SK-N-SH treated with all-trans-retinoic acid at 6 μM for 48 hours (cell line): Measurements from ENCODE around the gene DYRK3.

ENCODE experiments used
- BACH2 ChIP-seq: fragments of 250-450 bp; sonication (Bioruptor Pico); IDR thresholded peaks from 2 replicates; pipeline ENCODE4 v1.9.0; 2021; ENCODE audit warnings: mild to moderate bottlenecking, borderline replicate concordance
- CSRNP3 ChIP-seq: fragments of 250-450 bp; sonication (Bioruptor Pico); IDR thresholded peaks from 2 replicates; pipeline ENCODE4 v1.5.1; 2021; ENCODE audit warnings: mild to moderate bottlenecking, moderate library complexity
- GLIS3 ChIP-seq: fragments of 250-450 bp; sonication (Bioruptor Pico); IDR thresholded peaks from 2 replicates; pipeline ENCODE4 v1.5.0; 2020; ENCODE audit warnings: mild to moderate bottlenecking, moderate library complexity
- OSR1 ChIP-seq: fragments of 250-450 bp; sonication (Bioruptor Pico); IDR thresholded peaks from 2 replicates; pipeline ENCODE4 v1.8.0; 2022; ENCODE audit warnings: moderate library complexity, mild to moderate bottlenecking, inconsistent platforms
- PATZ1 ChIP-seq: fragments of 250-450 bp; sonication (Bioruptor Pico); IDR thresholded peaks from 2 replicates; pipeline ENCODE4 v1.8.0; 2020; ENCODE audit warnings: mild to moderate bottlenecking, moderate library complexity, borderline replicate concordance
- ZC3H10 ChIP-seq: fragments of 250-450 bp; sonication (Bioruptor Pico); IDR thresholded peaks from 2 replicates; pipeline ENCODE4 v1.5.1; 2021; ENCODE audit warnings: mild to moderate bottlenecking, moderate library complexity
- ZFP30 ChIP-seq: fragments of 450-650 bp; formaldehyde crosslinking; IDR thresholded peaks from 2 replicates; pipeline ENCODE4 v1.5.0; 2022; ENCODE audit warnings: mild to moderate bottlenecking, moderate library complexity
- ZNF565 ChIP-seq: fragments of 450-650 bp; formaldehyde crosslinking; conservative IDR thresholded peaks from 2 replicates; pipeline ENCODE4 v1.5.0; 2020; ENCODE audit warnings: low read depth, mild to moderate bottlenecking, moderate library complexity
- ZNF70 ChIP-seq: fragments of 450-650 bp; formaldehyde crosslinking; IDR thresholded peaks from 2 replicates; pipeline ENCODE4 v1.5.0; 2020; ENCODE audit warnings: mild to moderate bottlenecking, moderate library complexity

GRCh38 chr1:206637605-206638004, 2.3 kb downstream of the DYRK3 start:
- no peak for TF ChIP-seq CSRNP3 (CRISPR knock-in tag)
- no peak for TF ChIP-seq ZNF70
- TF ChIP-seq ZNF565 (CRISPR knock-in tag) = no peak
- TF ChIP-seq PATZ1 (CRISPR knock-in tag) = no peak
- TF ChIP-seq OSR1 (CRISPR knock-in tag) = no peak
- no peak for TF ChIP-seq ZC3H10 (CRISPR knock-in tag)
- TF ChIP-seq ZFP30 (CRISPR knock-in tag) = no peak
- TF ChIP-seq GLIS3 (CRISPR knock-in tag) = no peak
- no peak for TF ChIP-seq BACH2 (CRISPR knock-in tag)
